Transverse colon (tissue), 4 donors: ENCODE measurements around the gene ARID4B.

Experiments
- CTCF ChIP-seq, 5 experiments: fragments of 200-600 bp in 3 of 5; fragments of 450-650 bp in 2 of 5; sonication (generic) in 3 of 5; IDR thresholded peaks; 1 replicate in 2 of 5; 2 replicates in 3 of 5; pipeline ENCODE4 v1.5.1; 2016 to 2017; ENCODE audit warnings: antibody characterized with exemption in 5 of 5, inconsistent platforms in 3 of 5, mild to moderate bottlenecking in 2 of 5, moderate library complexity in 1 of 5
- POLR2A ChIP-seq: fragments of 450-650 bp; IDR thresholded peaks from one replicate; pipeline ENCODE4 v1.6.1; 2016; ENCODE audit warnings: antibody characterized with exemption, mild to moderate bottlenecking, moderate library complexity
- POLR2AphosphoS5 ChIP-seq, 3 donors: sonication (generic); formaldehyde crosslinking; IDR thresholded peaks; one replicate each; pipeline ENCODE4 v1.6.1; 2016; ENCODE audit warnings: antibody characterized with exemption in 3 of 3

- TF ChIP-seq POLR2AphosphoS5 (IDR thresholded peaks at IDR 0.05) = no peak
- no peak for TF ChIP-seq CTCF (IDR thresholded peaks at IDR 0.05)
- TF ChIP-seq POLR2A = no peak
Measured at GRCh38 chr1:235302143-235302542, 25.8 kb downstream of the ARID4B start.
